Measurements from ENCODE around the gene MLKL. TPM values are rescaled to one million over a fixed set of nuclear protein-coding genes. Genes with fewer than 3 reads are reported as not detected.

Gene MLKL
- total and polyA plus RNA-seq, 2 donors (not counting 3 experiments of a cell fraction or from before 2014, with no cell fraction given): 8.1 to 26.5 TPM

DNA sequence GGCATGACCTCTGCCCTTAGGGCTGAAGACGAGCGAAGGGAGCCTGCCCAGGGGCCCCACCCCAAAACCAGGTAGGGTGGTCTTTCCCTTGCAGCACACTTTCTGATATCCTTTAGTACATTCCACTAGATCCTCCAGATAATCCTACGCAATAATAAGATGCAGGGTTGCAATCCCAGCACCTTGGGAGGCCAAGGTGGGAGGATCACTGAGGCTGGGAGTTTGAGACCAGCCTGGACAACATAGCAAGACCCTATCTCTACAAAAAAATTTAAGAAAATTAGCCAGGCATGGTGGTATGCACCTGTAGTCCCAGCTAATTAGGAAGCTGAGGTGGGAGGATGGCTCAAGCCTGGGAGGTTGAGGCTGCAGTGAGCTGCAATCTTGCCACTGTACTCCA lies 34.9 kb upstream of the MLKL start:
- Histone ChIP-seq H3K79me2 (ENCODE audit: control insufficient read depth, insufficient read depth, low read length) (no peaks in the 10 kb centered on the region), H3K4me1 (ENCODE audit: control insufficient read depth, extremely low read depth, insufficient read depth, low read length) (no peaks in the 10 kb centered on the region), H2AFZ (ENCODE audit: low read depth, low read length) (no peak overlapping the region), H3K27me3 (ENCODE audit: control insufficient read depth in 2 of 2, insufficient read depth in 2 of 2, low read length in 2 of 2) (no peaks in the 10 kb centered on the region), H3K4me3 (replicated peaks in 1 of 3; ENCODE audit: insufficient read depth in 1 of 3, low read depth in 1 of 3, low read length in 3 of 3) (no peak overlapping the region), H3K9me1 (replicated peaks; ENCODE audit: control insufficient read depth, extremely low read depth, insufficient read depth, low read length) (no peaks in the 10 kb centered on the region), H3K9ac (replicated peaks; ENCODE audit: extremely low read depth, insufficient read depth, low read length) (no peak overlapping the region), H3K36me3 (ENCODE audit: control insufficient read depth in 2 of 2, extremely low read depth in 1 of 2, insufficient read depth in 2 of 2, low read length in 2 of 2) (no peaks in the 10 kb centered on the region), H3K4me2 (ENCODE audit: insufficient read depth, low read length) (no peak overlapping the region), H3K9me3 (replicated peaks; ENCODE audit: control insufficient read depth, insufficient read depth, low read length) (no peaks in the 10 kb centered on the region), H3K27ac (ENCODE audit: insufficient read depth, low read depth, low read length) (no peak overlapping the region), H4K20me1 (replicated peaks; ENCODE audit: control insufficient read depth, extremely low read depth, insufficient read depth, low read length) (no peaks in the 10 kb centered on the region)
- dilution Hi-C loops (cut with MboI; ENCODE audit: extremely low pct_ligation_motif_present, low sequenced_read_pairs): no loop called here
- TF ChIP-seq, protein P1, sequence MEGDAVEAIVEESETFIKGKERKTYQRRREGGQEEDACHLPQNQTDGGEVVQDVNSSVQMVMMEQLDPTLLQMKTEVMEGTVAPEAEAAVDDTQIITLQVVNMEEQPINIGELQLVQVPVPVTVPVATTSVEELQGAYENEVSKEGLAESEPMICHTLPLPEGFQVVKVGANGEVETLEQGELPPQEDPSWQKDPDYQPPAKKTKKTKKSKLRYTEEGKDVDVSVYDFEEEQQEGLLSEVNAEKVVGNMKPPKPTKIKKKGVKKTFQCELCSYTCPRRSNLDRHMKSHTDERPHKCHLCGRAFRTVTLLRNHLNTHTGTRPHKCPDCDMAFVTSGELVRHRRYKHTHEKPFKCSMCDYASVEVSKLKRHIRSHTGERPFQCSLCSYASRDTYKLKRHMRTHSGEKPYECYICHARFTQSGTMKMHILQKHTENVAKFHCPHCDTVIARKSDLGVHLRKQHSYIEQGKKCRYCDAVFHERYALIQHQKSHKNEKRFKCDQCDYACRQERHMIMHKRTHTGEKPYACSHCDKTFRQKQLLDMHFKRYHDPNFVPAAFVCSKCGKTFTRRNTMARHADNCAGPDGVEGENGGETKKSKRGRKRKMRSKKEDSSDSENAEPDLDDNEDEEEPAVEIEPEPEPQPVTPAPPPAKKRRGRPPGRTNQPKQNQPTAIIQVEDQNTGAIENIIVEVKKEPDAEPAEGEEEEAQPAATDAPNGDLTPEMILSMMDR (IDR thresholded peaks at IDR 0.05; ENCODE audit: extremely low read depth in 1 of 2, insufficient read depth in 1 of 2, low read depth in 1 of 2, low read length in 2 of 2): no peak
- TF ChIP-seq, protein P2, sequence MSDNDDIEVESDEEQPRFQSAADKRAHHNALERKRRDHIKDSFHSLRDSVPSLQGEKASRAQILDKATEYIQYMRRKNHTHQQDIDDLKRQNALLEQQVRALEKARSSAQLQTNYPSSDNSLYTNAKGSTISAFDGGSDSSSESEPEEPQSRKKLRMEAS (IDR thresholded peaks at IDR 0.05; ENCODE audit: insufficient read depth, insufficient read length): no peak
- TF ChIP-seq MYC (IDR thresholded peaks at IDR 0.05; ENCODE audit: low read depth, low read length) (no peak), GATA2 (IDR thresholded peaks at IDR 0.05; ENCODE audit: insufficient read depth, insufficient read length, low read depth, low read length) (no peak), JUN (IDR thresholded peaks at IDR 0.05; ENCODE audit: borderline replicate concordance, insufficient read depth, insufficient read length, low read depth) (no peak), POLR2AphosphoS5 (IDR thresholded peaks at IDR 0.05; ENCODE audit: insufficient read depth, low read depth, low read length) (no peak), EZH2 (IDR thresholded peaks at IDR 0.05; ENCODE audit: borderline replicate concordance, low read depth, low read length, severe bottlenecking) (no peak), POLR2A (IDR thresholded peaks at IDR 0.05; ENCODE audit: low read depth, low read length) (no peak), FOS (IDR thresholded peaks at IDR 0.05; ENCODE audit: borderline replicate concordance, insufficient read depth, low read length) (no peak)
- no peak for FAIRE-seq
- POLR2A ChIA-PET: no interaction called here
- intact Hi-C loops (cut with micrococcal nuclease): no loop called here
- BruUV-seq (replicated peaks): no TSS peak
- CTCF ChIA-PET: interaction anchor here (2.3 kb wide), 1 partner anchor 127 kb away, joined by 6 read pairs; no protein-coding TSS in a partner anchor
- DNase-seq (ENCODE audit: low read depth, low spot score): no peak
